ENCODE measurements around the gene SRP72. TPM values are rescaled to one million over a fixed set of nuclear protein-coding genes. Genes with fewer than 3 reads are reported as not detected.
A peak's percentile ranks its signal among the peaks of the same experiment; 100 is the strongest.

SRP72 gene
- total RNA-seq, 2 donors from 2014 or later = 74.4 to 79.6 TPM

DNA sequence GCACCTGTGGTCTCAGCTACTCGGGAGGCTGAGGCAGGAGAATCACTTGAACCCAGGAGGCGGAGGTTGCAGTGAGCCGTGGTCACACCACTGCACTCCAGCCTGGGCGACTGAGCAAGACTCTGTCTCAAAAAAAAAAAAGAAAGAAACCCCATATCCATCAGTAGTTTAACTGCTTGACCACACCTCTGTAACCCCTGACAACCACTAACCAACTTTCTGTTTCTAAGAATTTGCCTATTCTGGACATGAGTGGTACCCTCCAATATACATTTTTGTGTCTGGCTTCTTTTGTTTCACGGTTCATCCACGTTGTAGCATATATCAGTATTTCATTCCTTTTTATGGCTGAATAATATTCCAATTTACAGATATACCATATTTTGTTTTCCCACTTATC lies 41.1 kb upstream of the SRP72 start:
- H3K9ac ChIP-seq (ENCODE audit: low read depth in 2 of 2, low read length in 2 of 2) = no peak overlapping the region
- TF ChIP-seq, protein P1, sequence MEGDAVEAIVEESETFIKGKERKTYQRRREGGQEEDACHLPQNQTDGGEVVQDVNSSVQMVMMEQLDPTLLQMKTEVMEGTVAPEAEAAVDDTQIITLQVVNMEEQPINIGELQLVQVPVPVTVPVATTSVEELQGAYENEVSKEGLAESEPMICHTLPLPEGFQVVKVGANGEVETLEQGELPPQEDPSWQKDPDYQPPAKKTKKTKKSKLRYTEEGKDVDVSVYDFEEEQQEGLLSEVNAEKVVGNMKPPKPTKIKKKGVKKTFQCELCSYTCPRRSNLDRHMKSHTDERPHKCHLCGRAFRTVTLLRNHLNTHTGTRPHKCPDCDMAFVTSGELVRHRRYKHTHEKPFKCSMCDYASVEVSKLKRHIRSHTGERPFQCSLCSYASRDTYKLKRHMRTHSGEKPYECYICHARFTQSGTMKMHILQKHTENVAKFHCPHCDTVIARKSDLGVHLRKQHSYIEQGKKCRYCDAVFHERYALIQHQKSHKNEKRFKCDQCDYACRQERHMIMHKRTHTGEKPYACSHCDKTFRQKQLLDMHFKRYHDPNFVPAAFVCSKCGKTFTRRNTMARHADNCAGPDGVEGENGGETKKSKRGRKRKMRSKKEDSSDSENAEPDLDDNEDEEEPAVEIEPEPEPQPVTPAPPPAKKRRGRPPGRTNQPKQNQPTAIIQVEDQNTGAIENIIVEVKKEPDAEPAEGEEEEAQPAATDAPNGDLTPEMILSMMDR (IDR thresholded peaks at IDR 0.05) = no peak
- H3K4me1 ChIP-seq = no peaks in the 10 kb centered on the region
- no peak overlapping the region for H3K4me3 ChIP-seq
- H3K36me3 ChIP-seq = no peaks in the 10 kb centered on the region
- H3K27me3 ChIP-seq = no peaks in the 10 kb centered on the region
- no peak overlapping the region for H3K27ac ChIP-seq
- no peaks in the 10 kb centered on the region for H3K9me3 ChIP-seq
- DNase-seq = no peak
- intact Hi-C loops (cut with DNase I) = loop anchor here (5.0 to 10.0 kb wide), 2 partner anchors 116 to 409 kb away; no protein-coding TSS in a partner anchor

DNA sequence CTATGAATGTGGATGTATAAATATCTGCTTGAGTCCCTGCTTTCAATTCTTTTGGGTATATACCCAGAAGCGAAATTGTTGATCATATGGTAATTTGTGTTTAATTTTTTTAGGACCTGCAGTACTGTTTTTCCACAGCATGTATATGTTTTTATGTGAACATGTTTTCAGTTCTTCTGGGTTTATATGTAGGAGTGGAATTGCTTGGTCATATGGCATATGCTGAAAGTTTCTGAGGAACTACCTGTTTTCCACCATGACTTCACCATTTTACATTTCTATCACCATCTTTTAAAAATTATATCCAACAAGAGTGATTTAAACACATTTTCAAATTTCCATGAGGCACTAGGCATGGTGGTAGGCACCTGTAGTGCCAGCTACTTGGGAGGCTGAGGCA lies 40.2 kb upstream of the SRP72 start:
- H3K27me3 ChIP-seq = no peaks in the 10 kb centered on the region
- no peaks in the 10 kb centered on the region for H3K36me3 ChIP-seq
- TF ChIP-seq, protein P1 (IDR thresholded peaks at IDR 0.05) = no peak
- intact Hi-C loops (cut with DNase I) = loop anchor here (5.0 to 10.0 kb wide), 2 partner anchors 115 to 408 kb away; no protein-coding TSS in a partner anchor
- H3K4me1 ChIP-seq = no peaks in the 10 kb centered on the region
- no peak overlapping the region for H3K27ac ChIP-seq
- no peaks in the 10 kb centered on the region for H3K9me3 ChIP-seq
- H3K9ac ChIP-seq (ENCODE audit: low read depth in 2 of 2, low read length in 2 of 2) = no peak overlapping the region
- DNase-seq = no peak
- H3K4me3 ChIP-seq = no peak overlapping the region

DNA sequence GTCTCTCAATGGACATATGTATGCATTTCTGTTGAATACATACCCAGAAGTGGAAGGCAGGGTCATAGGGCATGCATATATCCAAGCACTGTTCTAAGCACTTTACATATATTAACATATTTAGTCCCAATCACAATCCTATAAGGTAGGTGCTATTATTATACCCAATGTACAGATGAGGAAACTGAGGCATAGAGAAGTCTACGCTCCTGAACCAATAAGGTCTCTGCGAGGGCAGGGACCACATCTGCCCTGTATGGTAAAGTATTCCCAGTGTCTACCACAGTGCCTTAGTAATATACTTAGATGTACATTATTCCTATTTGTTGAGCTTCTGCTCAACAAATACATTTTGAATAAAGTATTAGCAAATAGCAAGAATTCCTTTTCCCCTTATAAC lies 37.2 kb upstream of the SRP72 start:
- H3K27me3 ChIP-seq = no peaks in the 10 kb centered on the region
- no peaks in the 10 kb centered on the region for H3K9me3 ChIP-seq
- intact Hi-C loops (cut with DNase I) = no loop called here
- TF ChIP-seq, protein P1 (IDR thresholded peaks at IDR 0.05) = no peak
- H3K9ac ChIP-seq (ENCODE audit: low read depth in 2 of 2, low read length in 2 of 2) = no peak overlapping the region
- H3K27ac ChIP-seq = no peak overlapping the region
- H3K4me3 ChIP-seq = no peak overlapping the region
- DNase-seq = no peak
- no peaks in the 10 kb centered on the region for H3K4me1 ChIP-seq
- no peaks in the 10 kb centered on the region for H3K36me3 ChIP-seq

DNA sequence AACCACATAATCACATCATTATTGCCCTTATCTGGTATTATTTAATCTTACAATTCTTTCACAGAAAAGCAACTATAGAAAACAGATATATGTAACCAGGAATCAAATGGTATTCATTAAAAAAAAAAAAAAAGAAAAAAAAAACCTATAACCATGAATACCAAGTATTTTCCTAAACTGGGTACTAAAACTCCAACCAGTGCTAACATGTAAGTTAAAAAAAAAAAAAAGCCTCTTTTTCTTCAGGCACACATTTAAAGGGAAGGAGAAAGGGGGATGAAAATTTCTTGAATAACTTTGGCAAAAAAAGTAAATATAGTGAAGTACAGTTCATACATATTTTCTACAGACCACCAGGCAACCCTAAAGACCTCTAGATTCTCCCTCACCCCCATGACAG lies 34.1 kb upstream of the SRP72 start:
- TF ChIP-seq, protein P1 (IDR thresholded peaks at IDR 0.05) = no peak
- H3K4me1 ChIP-seq = no peaks in the 10 kb centered on the region
- H3K36me3 ChIP-seq = no peaks in the 10 kb centered on the region
- intact Hi-C loops (cut with DNase I) = no loop called here
- no peaks in the 10 kb centered on the region for H3K9me3 ChIP-seq
- H3K9ac ChIP-seq (ENCODE audit: low read depth in 2 of 2, low read length in 2 of 2) = no peak overlapping the region
- H3K27ac ChIP-seq = no peak overlapping the region
- no peak overlapping the region for H3K4me3 ChIP-seq
- no peak for DNase-seq
- no peaks in the 10 kb centered on the region for H3K27me3 ChIP-seq

DNA sequence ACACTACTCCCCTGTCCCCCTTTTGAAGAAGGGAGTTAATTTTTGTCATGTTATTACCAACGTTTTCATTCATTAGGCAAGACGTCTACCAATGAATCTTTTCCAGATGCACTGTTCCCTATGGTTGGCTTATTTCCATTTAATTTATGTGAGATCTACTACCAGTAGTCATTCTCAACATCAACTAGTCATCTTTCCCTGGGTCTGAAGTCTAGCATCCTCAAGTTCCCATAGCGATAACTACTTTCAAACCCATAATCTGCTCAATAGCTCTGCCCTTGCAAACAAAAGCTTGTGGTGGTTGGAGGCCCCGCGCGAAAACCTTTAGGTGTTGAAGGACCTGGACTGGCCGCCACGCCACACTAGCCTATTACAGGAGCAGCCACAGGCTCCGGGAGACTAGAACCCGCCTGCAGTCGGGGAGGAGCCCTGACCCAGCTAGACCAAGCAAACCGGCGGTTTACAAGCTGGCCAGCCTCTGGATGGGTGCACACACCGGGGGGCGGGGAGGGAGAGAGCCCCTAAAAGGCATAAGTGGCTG lies 32.7 kb upstream of the SRP72 start:
- Histone ChIP-seq H3K9ac (ENCODE audit: low read depth in 2 of 2, low read length in 2 of 2) (peak overlapping the region; percentile 41 to 82), H3K4me3 (peak overlapping the region; percentile 73), H3K9me3 (no peaks in the 10 kb centered on the region), H3K4me1 (no peaks in the 10 kb centered on the region), H3K27me3 (no peaks in the 10 kb centered on the region), H3K36me3 (no peaks in the 10 kb centered on the region), H3K27ac (peak overlapping the region; percentile 98)
- TF ChIP-seq, protein P1 (IDR thresholded peaks at IDR 0.05) = no peak
- intact Hi-C loops (cut with DNase I) = no loop called here
- no peak for DNase-seq

Measured in colonic mucosa (tissue), 4 donors.